Activated gamma-delta T cell (primary cell): ENCODE measurements around the gene IFI44L.

ENCODE experiments used
- DNase-seq: peaks from one replicate; lab custom pipeline; 2025; lab: John Stamatoyannopoulos, UW

IFI44L gene

GRCh38 chr1:78641558-78641957 is 21.3 kb downstream of the IFI44L start:
- no peak for DNase-seq

- DNase-seq, result no peak
Measured at GRCh38 chr1:78645723-78646122, 25.5 kb downstream of the IFI44L start.

DNA sequence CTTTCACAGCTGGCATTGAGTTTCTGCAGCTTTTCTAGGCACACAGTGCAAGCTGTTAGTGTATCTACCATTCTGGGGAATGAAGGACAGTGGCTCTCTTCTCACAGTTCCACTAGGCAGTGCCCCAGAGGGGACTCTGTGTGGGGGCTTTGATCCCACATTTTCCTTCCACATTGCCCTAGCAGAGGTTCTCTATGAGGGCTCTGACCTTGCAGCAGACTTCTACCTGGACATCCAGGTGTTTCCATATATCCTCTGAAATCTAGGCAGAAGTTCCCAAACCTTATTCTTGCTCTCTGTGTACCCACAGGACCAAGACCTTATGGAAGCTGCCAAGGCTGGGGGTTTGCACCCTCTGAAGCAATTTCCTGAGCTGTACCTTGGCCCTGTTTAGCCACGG is 27.0 kb downstream of the IFI44L start:
- no peak for DNase-seq

DNA sequence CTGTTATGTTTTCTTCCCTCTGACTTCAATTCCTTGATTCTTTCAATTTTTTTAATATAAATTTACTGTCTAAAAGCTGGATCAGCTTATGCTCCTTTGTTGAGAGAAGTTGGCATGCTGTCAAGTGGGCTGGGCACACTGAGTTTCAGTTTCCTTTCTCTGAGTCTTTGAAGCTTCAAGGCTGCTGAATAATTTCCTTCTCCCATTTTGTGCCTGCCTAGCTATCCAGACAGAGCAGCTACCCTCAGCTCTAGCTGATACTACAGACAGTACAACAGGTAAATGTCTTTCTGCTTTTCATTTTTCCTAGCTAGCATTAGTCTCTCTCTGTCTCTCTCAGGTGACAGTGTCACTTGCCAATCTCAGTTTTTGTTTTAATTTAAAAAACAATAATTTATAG is 29.4 kb downstream of the IFI44L start, which contains the start of gene IFI44:
IFI44 (plus strand) TSS at position 204 of the 400 bp plus-strand sequence. CDS start 365 bp downstream, outside the sequence.
- DNase-seq, result no peak

DNA sequence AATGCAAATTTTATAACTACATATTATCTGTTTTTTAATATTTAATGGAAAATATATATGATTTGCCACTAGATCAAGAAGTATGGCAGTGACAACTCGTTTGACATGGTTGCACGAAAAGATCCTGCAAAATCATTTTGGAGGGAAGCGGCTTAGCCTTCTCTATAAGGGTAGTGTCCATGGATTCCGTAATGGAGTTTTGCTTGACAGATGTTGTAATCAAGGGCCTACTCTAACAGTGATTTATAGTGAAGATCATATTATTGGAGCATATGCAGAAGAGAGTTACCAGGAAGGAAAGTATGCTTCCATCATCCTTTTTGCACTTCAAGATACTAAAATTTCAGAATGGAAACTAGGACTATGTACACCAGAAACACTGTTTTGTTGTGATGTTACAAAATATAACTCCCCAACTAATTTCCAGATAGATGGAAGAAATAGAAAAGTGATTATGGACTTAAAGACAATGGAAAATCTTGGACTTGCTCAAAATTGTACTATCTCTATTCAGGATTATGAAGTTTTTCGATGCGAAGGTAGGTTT is 29.9 kb downstream of the IFI44L start:
- no peak for DNase-seq

DNA sequence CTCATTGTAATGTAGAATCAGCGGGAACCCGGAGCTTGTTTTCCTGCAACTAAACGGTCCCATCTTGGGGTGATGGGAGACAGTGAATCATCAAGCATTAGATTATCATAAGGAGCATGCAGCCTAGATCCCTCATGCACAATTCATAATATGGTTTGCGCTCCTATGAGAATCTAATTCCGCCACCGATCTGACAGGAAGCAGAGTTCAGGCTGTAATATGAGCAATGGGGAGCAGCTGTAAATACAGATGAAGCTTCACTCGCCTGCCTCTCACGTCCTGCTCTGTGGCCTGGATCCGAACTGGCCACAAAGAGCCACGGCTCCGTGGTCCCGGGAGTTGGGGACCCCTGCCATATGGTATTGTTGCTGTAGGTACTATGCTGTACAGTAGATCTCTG is 31.0 kb downstream of the IFI44L start:
- no peak for DNase-seq

GRCh38 chr1:78652019-78652560 is 31.8 kb downstream of the IFI44L start:
- no peak for DNase-seq

GRCh38 chr1:78658901-78659300 is 38.7 kb downstream of the IFI44L start:
- DNase-seq, result no peak

- no peak for DNase-seq
Measured at GRCh38 chr1:78663923-78664322, 43.7 kb downstream of the IFI44L start.

DNA sequence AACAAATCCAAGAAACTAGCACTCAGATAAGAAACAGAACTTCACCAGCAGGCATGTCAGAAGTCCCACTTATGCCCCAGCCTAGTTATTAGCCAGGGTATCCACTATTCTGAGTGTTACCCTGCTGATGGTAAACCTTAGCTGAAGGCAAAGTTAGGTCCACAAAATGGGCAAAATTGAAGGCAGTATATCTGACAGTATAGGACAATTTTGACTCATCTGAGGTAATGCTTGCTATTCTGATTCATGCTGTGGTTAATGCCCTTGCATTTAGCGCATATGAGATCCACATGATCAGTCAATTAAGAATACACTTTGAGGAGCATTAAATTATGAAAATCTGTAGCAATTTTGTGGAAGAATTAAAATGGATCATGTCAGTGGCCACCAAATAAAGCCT is 44.5 kb downstream of the IFI44L start:
- no peak for DNase-seq

GRCh38 chr1:78665809-78666208 is 45.6 kb downstream of the IFI44L start:
- DNase-seq, result no peak

GRCh38 chr1:78667939-78668338 is 47.7 kb downstream of the IFI44L start:
- no peak for DNase-seq

- no peak for DNase-seq
Measured at GRCh38 chr1:78668427-78668826, 48.2 kb downstream of the IFI44L start.

DNA sequence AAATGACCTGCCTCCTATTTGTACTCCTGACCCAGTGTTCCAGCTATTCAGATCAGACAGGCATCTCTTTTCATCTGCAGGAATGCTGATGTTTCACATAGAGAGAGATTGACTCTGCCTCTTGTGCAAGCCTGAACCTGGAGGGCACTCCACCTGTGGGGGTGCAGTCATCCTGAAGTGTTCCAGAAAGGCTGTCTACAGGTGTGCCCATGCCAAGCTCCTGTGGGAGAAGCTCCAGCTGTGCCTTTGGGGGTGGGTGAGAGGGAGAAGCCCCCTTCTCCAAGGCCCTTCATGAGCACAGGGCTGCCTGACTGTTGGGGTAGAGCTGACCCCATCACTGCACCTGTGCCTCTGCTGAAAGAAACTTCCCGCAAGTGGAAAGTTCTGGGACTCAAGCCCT is 52.2 kb downstream of the IFI44L start:
- DNase-seq, result no peak

- no peak for DNase-seq
Measured at GRCh38 chr1:78673120-78673519, 52.9 kb downstream of the IFI44L start.

- no peak for DNase-seq
Measured at GRCh38 chr1:78676347-78676982, 56.2 kb downstream of the IFI44L start.

DNA sequence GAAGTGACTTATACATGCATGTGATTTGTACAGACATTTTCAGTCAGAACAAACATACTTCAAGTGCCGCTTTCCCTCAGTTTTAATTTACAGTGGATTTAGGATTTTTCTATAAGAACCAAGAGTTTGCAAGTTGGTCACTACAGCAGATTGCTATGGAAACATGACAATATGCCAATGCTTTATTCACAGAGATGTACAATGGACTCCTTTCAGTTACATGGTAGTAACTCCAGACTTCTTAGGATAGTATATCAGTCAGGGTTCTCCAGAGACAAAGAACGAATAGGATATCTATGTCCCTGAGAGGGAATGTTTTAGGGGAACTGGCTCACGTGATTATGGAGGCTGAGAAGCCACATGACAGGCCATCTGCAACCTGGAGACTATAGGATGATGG is 56.7 kb downstream of the IFI44L start:
- DNase-seq, result no peak

DNA sequence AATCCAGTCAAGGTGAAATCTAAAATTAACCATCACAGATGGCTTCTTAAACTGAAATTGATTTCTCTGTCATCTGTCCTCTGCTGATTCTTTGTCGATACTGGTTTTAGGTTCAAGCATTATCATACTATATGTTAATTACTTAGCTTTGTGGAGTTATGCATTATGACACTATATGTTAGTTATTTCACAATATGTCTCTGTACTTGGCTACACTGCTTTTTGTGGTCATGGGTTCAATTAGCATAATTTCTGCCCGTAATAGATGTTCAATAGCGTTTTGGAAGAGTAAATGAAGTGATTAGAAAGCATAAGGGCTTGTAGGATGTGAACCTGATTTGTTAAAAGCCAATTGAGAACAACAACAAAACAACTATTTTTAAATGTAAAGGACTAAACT is 57.5 kb downstream of the IFI44L start:
- no peak for DNase-seq

GRCh38 chr1:78678324-78678723 is 58.1 kb downstream of the IFI44L start:
- DNase-seq, result no peak

DNA sequence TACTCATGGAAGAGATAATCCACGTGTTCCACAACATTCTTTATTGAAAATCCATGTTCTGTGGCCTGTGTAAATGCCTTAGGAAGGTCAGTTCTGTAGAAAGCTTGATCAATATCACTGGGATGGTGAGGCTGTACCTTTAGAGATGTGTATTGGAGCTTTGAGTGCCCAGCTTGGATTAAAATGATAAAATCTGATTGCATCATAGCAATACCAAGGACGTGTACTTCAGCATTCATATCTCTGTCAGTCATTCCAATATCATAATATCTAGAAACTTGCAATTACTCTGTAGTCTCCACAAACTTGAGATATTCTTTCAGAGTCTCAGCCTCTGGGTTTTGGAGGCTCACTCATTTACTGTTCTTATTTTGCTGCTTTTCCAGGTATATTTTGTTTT is 61.0 kb downstream of the IFI44L start:
- DNase-seq, result no peak

DNA sequence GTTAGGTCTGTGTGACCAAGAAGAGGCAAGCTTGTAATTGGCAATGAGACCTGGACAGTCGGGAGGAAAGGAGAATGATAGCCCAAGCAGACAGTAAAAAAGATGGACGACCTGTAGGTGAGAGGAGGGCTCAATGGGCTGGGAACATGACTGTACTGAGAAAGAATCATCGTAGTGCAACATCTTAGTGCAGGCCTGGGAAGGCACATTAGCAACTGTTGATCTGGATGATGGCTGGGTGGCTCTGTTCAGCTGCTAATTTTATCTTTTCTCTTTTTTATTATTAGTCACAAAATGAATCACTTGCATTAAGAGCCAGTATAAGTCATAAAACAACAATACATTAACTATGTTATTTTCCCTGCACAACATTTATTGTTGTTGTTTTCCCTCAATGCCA is 62.2 kb downstream of the IFI44L start:
- DNase-seq, result no peak

GRCh38 chr1:78683079-78683478 is 62.8 kb downstream of the IFI44L start:
- DNase-seq, result no peak

DNA sequence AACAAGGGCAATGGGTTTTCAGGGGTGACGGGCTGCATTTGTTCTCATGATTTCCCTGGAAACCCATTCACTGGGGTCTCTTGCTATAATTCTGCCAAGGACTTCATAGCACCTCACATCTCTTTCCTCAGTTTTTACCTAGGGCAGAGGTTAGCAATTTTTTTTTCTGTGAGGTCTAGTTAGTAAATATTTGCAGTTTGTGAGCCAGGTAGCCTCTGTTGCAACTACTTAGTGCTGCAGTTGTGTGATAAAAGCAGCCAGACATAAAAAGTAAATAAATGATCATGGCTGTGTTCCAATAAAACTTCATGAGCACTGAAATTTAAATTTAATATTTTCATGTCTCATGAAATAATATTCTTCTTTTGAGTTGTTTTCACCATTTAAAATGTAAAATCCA is 67.1 kb downstream of the IFI44L start:
- DNase-seq, result no peak

GRCh38 chr1:78687914-78688313 is 67.7 kb downstream of the IFI44L start:
- DNase-seq, result no peak
